ENCODE measurements around the gene SIRT2. TPM values are rescaled to one million over a fixed set of nuclear protein-coding genes. Genes with fewer than 3 reads are reported as not detected.

Gene SIRT2
- polyA plus RNA-seq, 1 experiment: 45.5 TPM

- no peak for TF ChIP-seq CTCF (IDR thresholded peaks at IDR 0.05; ENCODE audit: low read depth, low read length)
- no peak overlapping the region for H3K27ac ChIP-seq (ENCODE audit: low read depth, low read length)
- no peaks in the 10 kb centered on the region for H3K27me3 ChIP-seq (ENCODE audit: control insufficient read depth, insufficient read depth, low read length)
- H3K9me3 ChIP-seq (ENCODE audit: control insufficient read depth, insufficient read depth, low read length): no peaks in the 10 kb centered on the region; the same call in 1 of the 2 replicates
- DNase-seq (ENCODE audit: low read depth, low spot score): no peak
- CTCF ChIA-PET: interaction anchor here (1.2 to 1.3 kb wide), 3 partner anchors 11 to 17 kb away, joined by 3 to 5 read pairs (median 4); no protein-coding TSS in a partner anchor
- H3K4me3 ChIP-seq (ENCODE audit: low read depth, low read length): peak overlapping the region; percentile 82
- POLR2A ChIA-PET: interaction anchor here (0.8 to 0.9 kb wide), 2 partner anchors 47 to 84 kb away, joined by 3 read pairs; partner anchors contain the start of genes NFKBIB and SIRT2
These were observed 46.2 kb downstream of the SIRT2 start for GRCh38 chr19:38853214-38853613.

- no peaks in the 10 kb centered on the region for H3K27me3 ChIP-seq (ENCODE audit: control insufficient read depth, insufficient read depth, low read length)
- TF ChIP-seq CTCF (IDR thresholded peaks at IDR 0.05; ENCODE audit: low read depth, low read length): no peak
- no peaks in the 10 kb centered on the region; the same call in 1 of the 2 replicates for H3K9me3 ChIP-seq (ENCODE audit: control insufficient read depth, insufficient read depth, low read length)
- CTCF ChIA-PET: interaction anchor here (0.7 to 1.3 kb wide), 4 partner anchors 12 to 191 kb away, joined by 3 to 6 read pairs (median 4); no protein-coding TSS in a partner anchor
- DNase-seq (ENCODE audit: low read depth, low spot score): no peak
- H3K4me3 ChIP-seq (ENCODE audit: low read depth, low read length): peak overlapping the region; percentile 82
- peak overlapping the region; percentile 88 for H3K27ac ChIP-seq (ENCODE audit: low read depth, low read length)
- POLR2A ChIA-PET: interaction anchor here (0.6 to 0.9 kb wide), 4 partner anchors 48 to 409 kb away, joined by 3 read pairs; partner anchors contain the start of genes EIF3K, NFKBIB and SIRT2
These were observed 47.0 kb downstream of the SIRT2 start for GRCh38 chr19:38852231-38853044.

- H3K27ac ChIP-seq (ENCODE audit: low read depth, low read length): peak overlapping the region; percentile 91
- H3K27me3 ChIP-seq (ENCODE audit: control insufficient read depth, insufficient read depth, low read length): no peaks in the 10 kb centered on the region
- no peaks in the 10 kb centered on the region; the same call in 1 of the 2 replicates for H3K9me3 ChIP-seq (ENCODE audit: control insufficient read depth, insufficient read depth, low read length)
- TF ChIP-seq CTCF (IDR thresholded peaks at IDR 0.05; ENCODE audit: low read depth, low read length): no peak
- peak overlapping the region; percentile 82 for H3K4me3 ChIP-seq (ENCODE audit: low read depth, low read length)
- ChIA-PET CTCF (interaction anchor here (0.7 kb wide), 1 partner anchor 190 kb away, joined by 6 read pairs; no protein-coding TSS in a partner anchor), POLR2A (interaction anchor here (0.6 to 0.7 kb wide), 3 partner anchors 233 to 410 kb away, joined by 3 read pairs; partner anchors contain the start of gene EIF3K)
- peak; percentile 79 for DNase-seq (ENCODE audit: low read depth, low spot score)
These were observed 47.7 kb downstream of the SIRT2 start for GRCh38 chr19:38851622-38852230.

GRCh38 chr19:38850976-38851621 lies 48.3 kb downstream of the SIRT2 start:
- Histone ChIP-seq H3K9me3 (ENCODE audit: control insufficient read depth, insufficient read depth, low read length) (no peaks in the 10 kb centered on the region; the same call in 1 of the 2 replicates), H3K27me3 (ENCODE audit: control insufficient read depth, insufficient read depth, low read length) (no peaks in the 10 kb centered on the region), H3K27ac (ENCODE audit: low read depth, low read length) (peak overlapping the region; percentile 91), H3K4me3 (ENCODE audit: low read depth, low read length) (peak overlapping the region; percentile 67)
- CTCF ChIA-PET: no interaction called here
- TF ChIP-seq CTCF (IDR thresholded peaks at IDR 0.05; ENCODE audit: low read depth, low read length): no peak
- no peak for DNase-seq (ENCODE audit: low read depth, low spot score)
- POLR2A ChIA-PET: interaction anchor here (0.6 to 0.7 kb wide), 2 partner anchors 111 to 232 kb away, joined by 3 read pairs; partner anchors contain the start of gene EIF3K

Measured in AG04450 (cell line).